SIG-M5 treated with dmso at 0.1 percent for 504 hours (cell line): ENCODE data around the gene FOXP3.
A peak's percentile ranks its signal among the peaks of the same experiment; 100 is the strongest.

ENCODE experiments used
- DNase-seq: peaks from one replicate; lab custom pipeline; 2025; ENCODE audit not compliant: unreplicated experiment; lab: John Stamatoyannopoulos, UW

The FOXP3 gene

GRCh38 chrX:49276207-49276606, 11.7 kb upstream of the FOXP3 start:
- no peak for DNase-seq

- DNase-seq: no peak
Measured at GRCh38 chrX:49273181-49273727, 8.7 kb upstream of the FOXP3 start.

GRCh38 chrX:49272421-49272820, 7.9 kb upstream of the FOXP3 start:
- DNase-seq: no peak

- peak; percentile 9 for DNase-seq
Measured at GRCh38 chrX:49271341-49271740, 6.8 kb upstream of the FOXP3 start.

GRCh38 chrX:49270249-49270921, 5.9 kb upstream of the FOXP3 start:
- DNase-seq: no peak

- no peak for DNase-seq
Measured at GRCh38 chrX:49269767-49270248, 5.3 kb upstream of the FOXP3 start, which contains the start of gene PPP1R3F. PPP1R3F (plus strand) TSS chrX:49269793; CDS start chrX:49269870, 77 bp downstream.

- DNase-seq: peak; percentile 97
Measured at GRCh38 chrX:49269010-49269766, 4.7 kb upstream of the FOXP3 start.

- no peak for DNase-seq
Measured at GRCh38 chrX:49268702-49269009, 4.1 kb upstream of the FOXP3 start.

- no peak for DNase-seq
Measured at GRCh38 chrX:49266523-49267445, 2.3 kb upstream of the FOXP3 start.

GRCh38 chrX:49263631-49264030, 879 bp downstream of the FOXP3 start:
- DNase-seq: no peak

- no peak for DNase-seq
Measured at GRCh38 chrX:49262603-49263002, 1.9 kb downstream of the FOXP3 start.

- DNase-seq: no peak
Measured at GRCh38 chrX:49260221-49260985, 4.1 kb downstream of the FOXP3 start.

GRCh38 chrX:49258749-49259124, 5.8 kb downstream of the FOXP3 start:
- DNase-seq: no peak

- DNase-seq: no peak
Measured at GRCh38 chrX:49257846-49258748, 6.4 kb downstream of the FOXP3 start.

- no peak for DNase-seq
Measured at GRCh38 chrX:49257074-49257790, 7.3 kb downstream of the FOXP3 start.

- no peak for DNase-seq
Measured at GRCh38 chrX:49256268-49256995, 8.1 kb downstream of the FOXP3 start.

- DNase-seq: no peak
Measured at GRCh38 chrX:49254639-49255038, 9.9 kb downstream of the FOXP3 start.

- no peak for DNase-seq
Measured at GRCh38 chrX:49251325-49251724, 13.2 kb downstream of the FOXP3 start.
